ENCODE measurements around the gene ETS2. TPM values are rescaled to one million over a fixed set of nuclear protein-coding genes. Genes with fewer than 3 reads are reported as not detected.

Gene ETS2
- total RNA-seq, 1 donor from 2014 or later = 13.6 TPM

DNA sequence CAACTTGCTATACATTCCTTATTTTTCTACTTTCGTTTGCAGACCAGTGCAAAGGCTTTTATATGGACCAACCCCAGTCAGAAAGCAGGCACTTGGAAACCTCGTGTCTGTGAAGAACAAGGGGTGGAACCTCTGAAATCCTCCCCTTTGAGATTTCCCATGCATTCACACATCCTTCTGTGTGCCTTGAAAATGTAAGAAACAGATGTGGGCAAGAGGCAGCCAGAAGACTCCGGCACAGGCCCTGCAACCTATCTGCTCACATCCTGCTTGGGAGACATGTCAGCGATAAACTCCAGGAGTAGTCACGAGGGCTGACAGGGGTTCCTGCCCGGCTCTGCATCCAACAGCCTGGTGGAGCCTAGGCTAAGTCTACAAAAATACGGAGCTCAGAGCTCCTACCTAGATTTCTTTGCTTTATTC, 42.5 kb downstream of the ETS2 start:
- H3K4me3 Mint-ChIP-seq (ENCODE audit: unreplicated experiment) = no peak overlapping the region

GRCh38 chr21:38849776-38850175, 44.0 kb downstream of the ETS2 start:
- Mint-ChIP-seq H3K4me1 (ENCODE audit: low read depth) (peaks cover 47% of the 10 kb centered on the region), H3K4me3 (ENCODE audit: unreplicated experiment) (no peak overlapping the region), H3K27me3 (ENCODE audit: low read depth) (no peaks in the 10 kb centered on the region), H3K27ac (ENCODE audit: unreplicated experiment) (no peak overlapping the region), H3K9me3 (ENCODE audit: low read depth) (peaks cover 2% of the 10 kb centered on the region), H3K36me3 (ENCODE audit: low read depth) (peaks cover 2% of the 10 kb centered on the region)
- TF ChIP-seq CTCF (IDR thresholded peaks at IDR 0.05) = no peak
- DNase-seq (ENCODE audit: low spot score) = no peak

More for the DNA sequence above, 42.5 kb downstream of the ETS2 start:
- Mint-ChIP-seq H3K9me3 (ENCODE audit: low read depth) (peaks cover 2% of the 10 kb centered on the region), H3K27me3 (ENCODE audit: low read depth) (no peaks in the 10 kb centered on the region), H3K4me1 (ENCODE audit: low read depth) (peaks cover 55% of the 10 kb centered on the region), H3K36me3 (ENCODE audit: low read depth) (peaks cover 2% of the 10 kb centered on the region), H3K27ac (ENCODE audit: unreplicated experiment) (no peak overlapping the region)
- no peak for DNase-seq (ENCODE audit: low spot score)
- TF ChIP-seq CTCF (IDR thresholded peaks at IDR 0.05) = no peak

- Mint-ChIP-seq H3K27ac (ENCODE audit: unreplicated experiment) (no peak overlapping the region), H3K27me3 (ENCODE audit: low read depth) (no peaks in the 10 kb centered on the region), H3K9me3 (ENCODE audit: low read depth) (no peaks in the 10 kb centered on the region), H3K4me3 (ENCODE audit: unreplicated experiment) (no peak overlapping the region), H3K36me3 (ENCODE audit: low read depth) (peaks cover 2% of the 10 kb centered on the region), H3K4me1 (ENCODE audit: low read depth) (peaks cover 46% of the 10 kb centered on the region)
- TF ChIP-seq CTCF (IDR thresholded peaks at IDR 0.05) = no peak
- DNase-seq (ENCODE audit: low spot score) = no peak
Measured at GRCh38 chr21:38850277-38850951, 44.7 kb downstream of the ETS2 start.

- no peak for TF ChIP-seq CTCF (IDR thresholded peaks at IDR 0.05)
- DNase-seq (ENCODE audit: low spot score) = no peak
- H3K4me3 Mint-ChIP-seq (ENCODE audit: unreplicated experiment) = no peak overlapping the region
- H3K4me1 Mint-ChIP-seq (ENCODE audit: low read depth) = peaks cover 46% of the 10 kb centered on the region
- H3K36me3 Mint-ChIP-seq (ENCODE audit: low read depth) = peaks cover 2% of the 10 kb centered on the region
- no peaks in the 10 kb centered on the region for H3K9me3 Mint-ChIP-seq (ENCODE audit: low read depth)
- no peak overlapping the region for H3K27ac Mint-ChIP-seq (ENCODE audit: unreplicated experiment)
- no peaks in the 10 kb centered on the region for H3K27me3 Mint-ChIP-seq (ENCODE audit: low read depth)
Measured at GRCh38 chr21:38851101-38851500, 45.4 kb downstream of the ETS2 start.

GRCh38 chr21:38852278-38852677, 46.5 kb downstream of the ETS2 start:
- Mint-ChIP-seq H3K4me3 (ENCODE audit: unreplicated experiment) (no peak overlapping the region), H3K27ac (ENCODE audit: unreplicated experiment) (peak overlapping the region; percentile 3), H3K4me1 (ENCODE audit: low read depth) (peaks cover 44% of the 10 kb centered on the region), H3K9me3 (ENCODE audit: low read depth) (no peaks in the 10 kb centered on the region), H3K27me3 (ENCODE audit: low read depth) (no peaks in the 10 kb centered on the region), H3K36me3 (ENCODE audit: low read depth) (peaks cover 2% of the 10 kb centered on the region)
- TF ChIP-seq CTCF (IDR thresholded peaks at IDR 0.05) = no peak
- no peak for DNase-seq (ENCODE audit: low spot score)

Measured in chondrocyte (in vitro differentiated cells).